KG1 (cell line): ENCODE results near the gene AGPAT1.
"Not testable (repeated sequence)": the region's sequence is repeated elsewhere in the genome, so short reads cannot be mapped to it uniquely, and the experiment has no call there.

Source experiments
- DNase-seq: peaks from one replicate; lab custom pipeline; 2025; lab: John Stamatoyannopoulos, UW

AGPAT1 gene

GRCh38 chr6:32198866-32199265 lies 23.0 kb upstream of the AGPAT1 start:
- DNase-seq = no peak

GRCh38 chr6:32198345-32198696 lies 22.4 kb upstream of the AGPAT1 start:
- DNase-seq = no peak

- DNase-seq = no peak
Observed at GRCh38 chr6:32196682-32197616, 21.1 kb upstream of the AGPAT1 start.

- DNase-seq = peak; percentile 48
Observed at GRCh38 chr6:32195902-32196681, 20.2 kb upstream of the AGPAT1 start.

- peak; percentile 98 for DNase-seq
Observed at GRCh38 chr6:32195652-32195901, 19.7 kb upstream of the AGPAT1 start.

- no peak for DNase-seq
Observed at GRCh38 chr6:32194825-32195651, 19.2 kb upstream of the AGPAT1 start.

GRCh38 chr6:32194388-32194787 lies 18.5 kb upstream of the AGPAT1 start:
- DNase-seq = no peak

- DNase-seq = not testable (repeated sequence)
Observed at GRCh38 chr6:32193096-32193495, 17.2 kb upstream of the AGPAT1 start.

GRCh38 chr6:32192608-32193039 lies 16.7 kb upstream of the AGPAT1 start, which contains the start of gene GPSM3:
TSS of gene GPSM3 (minus strand) at chr6:32192643. CDS start at chr6:32192513, 130 bp downstream.
- peak; percentile 36 for DNase-seq

GRCh38 chr6:32191696-32192607 lies 16.1 kb upstream of the AGPAT1 start:
- no peak for DNase-seq

GRCh38 chr6:32190911-32191677 lies 15.2 kb upstream of the AGPAT1 start:
- DNase-seq = no peak

GRCh38 chr6:32190054-32190851 lies 14.4 kb upstream of the AGPAT1 start, which contains the start of gene PBX2:
TSS of gene PBX2 (minus strand) at chr6:32190202. CDS start at chr6:32189915, 287 bp downstream.
- peak; percentile 44 for DNase-seq

GRCh38 chr6:32189742-32190053 lies 13.8 kb upstream of the AGPAT1 start:
- no peak for DNase-seq

- DNase-seq = no peak
Observed at GRCh38 chr6:32189069-32189741, 13.3 kb upstream of the AGPAT1 start.

GRCh38 chr6:32188381-32189068 lies 12.6 kb upstream of the AGPAT1 start:
- DNase-seq = no peak

- DNase-seq = not testable (repeated sequence)
Observed at GRCh38 chr6:32187725-32188380, 12.0 kb upstream of the AGPAT1 start.

- no peak for DNase-seq
Observed at GRCh38 chr6:32187009-32187709, 11.3 kb upstream of the AGPAT1 start.
